Fibroblast of lung (primary cell): ENCODE results near the gene PLAAT4.

Source experiments
- EZH2 ChIP-seq: IDR thresholded peaks from 2 replicates; pipeline ENCODE4 v1.5.1; 2012; ENCODE audit warnings: low read length, control low read depth, mild to moderate bottlenecking; ENCODE audit errors: missing control alignments
- TF ChIP-seq, protein P1 (sequence below), 2 donors: IDR thresholded peaks in 1 of 2; conservative IDR thresholded peaks in 1 of 2; 1 replicate in 1 of 2; 2 replicates in 1 of 2; pipeline ENCODE4 v1.5.1; 2011 to 2012; ENCODE audit warnings: low read length in 2 of 2, control low read depth in 1 of 2, inconsistent platforms in 1 of 2, low read depth in 1 of 2, mild to moderate bottlenecking in 1 of 2

DNA sequence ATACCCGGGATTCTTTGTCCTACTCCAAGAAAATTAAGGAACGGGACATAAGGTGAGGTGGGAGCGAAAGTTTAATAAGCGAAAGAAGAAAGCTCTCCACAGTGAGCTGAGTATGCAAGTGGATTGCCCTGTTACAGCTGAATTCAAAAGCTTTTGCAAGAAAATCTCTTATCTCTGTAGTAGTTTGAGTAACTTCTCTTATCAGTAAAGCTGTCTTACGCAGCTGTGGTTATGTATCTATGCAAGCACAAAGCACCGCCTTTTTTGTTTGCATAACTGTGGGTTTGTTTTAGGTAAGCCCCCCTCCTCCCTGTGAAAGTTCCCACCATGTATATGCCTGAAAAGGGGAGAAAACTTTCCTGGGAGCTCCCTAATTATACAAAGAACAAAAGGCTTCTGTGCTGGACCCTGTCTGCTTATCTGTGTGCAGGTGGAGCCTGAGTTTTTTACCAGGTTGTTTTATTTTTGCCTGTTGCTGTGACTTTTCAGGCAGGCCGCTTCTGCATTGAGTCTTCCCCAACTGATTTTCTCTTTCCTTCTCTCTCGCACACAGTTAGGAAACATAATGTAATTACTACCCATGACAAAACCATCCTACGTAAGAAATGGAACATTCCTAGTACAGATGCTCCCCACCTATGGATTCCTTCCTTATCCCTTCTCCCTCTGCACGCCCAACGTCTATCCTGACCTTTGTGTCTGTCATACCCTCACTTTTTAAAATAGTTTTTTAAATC is 44.8 kb upstream of the PLAAT4 start:
- TF ChIP-seq, protein P1, sequence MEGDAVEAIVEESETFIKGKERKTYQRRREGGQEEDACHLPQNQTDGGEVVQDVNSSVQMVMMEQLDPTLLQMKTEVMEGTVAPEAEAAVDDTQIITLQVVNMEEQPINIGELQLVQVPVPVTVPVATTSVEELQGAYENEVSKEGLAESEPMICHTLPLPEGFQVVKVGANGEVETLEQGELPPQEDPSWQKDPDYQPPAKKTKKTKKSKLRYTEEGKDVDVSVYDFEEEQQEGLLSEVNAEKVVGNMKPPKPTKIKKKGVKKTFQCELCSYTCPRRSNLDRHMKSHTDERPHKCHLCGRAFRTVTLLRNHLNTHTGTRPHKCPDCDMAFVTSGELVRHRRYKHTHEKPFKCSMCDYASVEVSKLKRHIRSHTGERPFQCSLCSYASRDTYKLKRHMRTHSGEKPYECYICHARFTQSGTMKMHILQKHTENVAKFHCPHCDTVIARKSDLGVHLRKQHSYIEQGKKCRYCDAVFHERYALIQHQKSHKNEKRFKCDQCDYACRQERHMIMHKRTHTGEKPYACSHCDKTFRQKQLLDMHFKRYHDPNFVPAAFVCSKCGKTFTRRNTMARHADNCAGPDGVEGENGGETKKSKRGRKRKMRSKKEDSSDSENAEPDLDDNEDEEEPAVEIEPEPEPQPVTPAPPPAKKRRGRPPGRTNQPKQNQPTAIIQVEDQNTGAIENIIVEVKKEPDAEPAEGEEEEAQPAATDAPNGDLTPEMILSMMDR (conservative IDR thresholded peaks at IDR 0.05 in 1 of 2, IDR thresholded peaks at IDR 0.05 in 1 of 2; ENCODE audit: low read depth in 1 of 2, low read length in 2 of 2), result no peak
- no peak for TF ChIP-seq EZH2
